KOPT-K1 (cell line): ENCODE results near the gene CACNA2D4.

Source experiments
- H3K27ac ChIP-seq: fragments of 200-600 bp; sonication (generic); 2 replicates; pipeline ENCODE4 v1.5.1; 2016; ENCODE audit warnings: antibody characterized with exemption, mild to moderate bottlenecking, low read depth, low read length; ENCODE audit not compliant: poor library complexity, severe bottlenecking
- H3K36me3 ChIP-seq: fragments of 200-600 bp; sonication (generic); 2 replicates; pipeline ENCODE4 v1.5.1; 2017; ENCODE audit warnings: antibody characterized with exemption, mild to moderate bottlenecking, low read length, moderate library complexity; ENCODE audit not compliant: insufficient read depth
- H3K9me3 ChIP-seq: fragments of 200-600 bp; sonication (generic); 2 replicates; pipeline ENCODE4 v1.5.1; 2017; ENCODE audit warnings: antibody characterized with exemption, low read length, mild to moderate bottlenecking; ENCODE audit not compliant: insufficient read depth, poor library complexity, severe bottlenecking

Gene CACNA2D4

GRCh38 chr12:1863823-1864222 is 54.6 kb downstream of the CACNA2D4 start:
- Histone ChIP-seq H3K27ac (no peak overlapping the region), H3K9me3 (no peaks in the 10 kb centered on the region), H3K36me3 (no peaks in the 10 kb centered on the region)

GRCh38 chr12:1862973-1863372 is 55.5 kb downstream of the CACNA2D4 start:
- Histone ChIP-seq H3K36me3 (no peaks in the 10 kb centered on the region), H3K27ac (no peak overlapping the region), H3K9me3 (no peaks in the 10 kb centered on the region)

- Histone ChIP-seq H3K9me3 (no peaks in the 10 kb centered on the region), H3K36me3 (no peaks in the 10 kb centered on the region), H3K27ac (no peak overlapping the region)
Measured at GRCh38 chr12:1859643-1860042, 58.8 kb downstream of the CACNA2D4 start.

DNA sequence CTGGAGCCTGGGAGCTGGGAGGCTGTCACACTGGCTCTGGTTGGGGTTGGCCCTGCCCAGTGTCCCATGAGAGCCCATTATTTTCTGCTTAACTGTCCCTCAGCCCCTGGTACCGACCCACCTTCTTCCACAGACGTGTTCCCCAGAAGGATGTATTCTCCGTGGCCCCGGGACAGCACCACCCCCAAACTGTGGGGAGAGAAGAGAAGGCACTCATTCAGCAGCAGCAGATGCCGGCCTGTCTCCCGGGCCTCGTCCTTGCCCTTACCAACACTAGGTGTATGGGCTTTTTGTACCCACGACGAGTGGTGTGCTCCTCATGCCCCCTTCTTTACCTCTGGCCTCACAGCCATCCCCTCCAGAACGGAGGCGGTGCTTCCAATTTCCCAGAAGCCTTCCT is 60.0 kb downstream of the CACNA2D4 start:
- Histone ChIP-seq H3K36me3 (no peaks in the 10 kb centered on the region), H3K27ac (no peak overlapping the region), H3K9me3 (no peaks in the 10 kb centered on the region)

DNA sequence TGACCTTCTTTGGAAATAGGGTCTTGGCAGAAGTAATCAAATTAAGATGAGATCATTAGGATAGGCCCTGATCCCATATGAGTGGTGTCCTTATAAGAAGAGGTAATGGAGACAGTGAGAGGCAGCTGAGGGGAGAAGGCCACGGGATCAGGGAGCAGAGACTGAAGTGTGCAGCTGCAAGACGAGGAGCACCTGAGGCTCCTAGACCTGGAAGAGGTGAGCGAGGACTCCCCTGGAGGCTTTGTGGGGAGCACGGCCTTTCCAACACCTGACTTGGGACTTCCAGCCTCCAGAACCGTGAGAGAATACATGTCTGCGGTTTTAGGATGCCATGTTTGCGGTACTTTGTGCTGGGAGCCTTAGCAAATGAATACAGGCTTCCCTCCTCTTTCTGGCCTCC is 60.6 kb downstream of the CACNA2D4 start:
- no peak overlapping the region for H3K27ac ChIP-seq
- no peaks in the 10 kb centered on the region for H3K9me3 ChIP-seq
- H3K36me3 ChIP-seq = no peaks in the 10 kb centered on the region

GRCh38 chr12:1857086-1857485 is 61.4 kb downstream of the CACNA2D4 start:
- H3K9me3 ChIP-seq = no peaks in the 10 kb centered on the region
- no peaks in the 10 kb centered on the region for H3K36me3 ChIP-seq
- no peak overlapping the region for H3K27ac ChIP-seq

DNA sequence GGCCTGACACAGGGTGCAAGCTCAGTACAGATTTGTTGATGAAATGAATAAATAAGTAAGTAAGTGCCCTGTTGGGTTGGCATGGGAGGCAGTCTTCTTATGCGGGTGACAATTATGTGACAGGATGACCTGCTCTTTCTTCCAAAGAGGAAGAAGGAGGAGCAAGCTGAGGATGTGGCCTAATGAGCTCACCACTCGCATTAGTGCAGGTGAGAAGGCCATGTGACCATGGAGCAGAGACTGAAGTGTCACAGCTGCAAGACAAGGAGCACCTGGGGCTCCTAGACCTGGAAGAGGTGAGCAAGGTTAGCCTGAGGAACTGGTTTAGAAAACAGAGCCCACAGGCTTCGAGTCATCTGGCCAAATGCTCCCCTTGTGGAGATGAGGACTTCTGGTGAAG is 63.2 kb downstream of the CACNA2D4 start:
- Histone ChIP-seq H3K9me3 (no peaks in the 10 kb centered on the region), H3K36me3 (no peaks in the 10 kb centered on the region), H3K27ac (no peak overlapping the region)

DNA sequence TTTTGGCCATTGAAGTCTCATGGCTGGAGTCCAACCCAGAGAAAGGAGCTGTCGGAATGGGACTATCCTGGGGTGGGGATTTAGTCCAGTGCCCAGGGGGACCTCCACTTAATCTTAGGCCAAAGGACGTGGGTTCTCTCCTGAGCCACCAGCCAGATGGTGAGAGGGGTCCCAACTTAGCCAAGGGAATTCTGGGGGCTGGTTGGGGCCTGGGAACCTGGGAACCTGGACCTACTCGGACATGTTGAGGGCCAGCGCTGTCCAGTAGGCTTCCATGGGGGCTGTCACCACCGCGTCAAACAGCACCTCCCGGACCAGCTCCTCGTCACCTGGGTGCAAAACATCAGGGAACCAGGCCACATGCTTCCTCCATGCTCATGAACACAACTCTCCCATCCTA is 64.7 kb downstream of the CACNA2D4 start:
- Histone ChIP-seq H3K9me3 (no peaks in the 10 kb centered on the region), H3K27ac (no peak overlapping the region)

GRCh38 chr12:1852076-1852475 is 66.4 kb downstream of the CACNA2D4 start:
- Histone ChIP-seq H3K9me3 (no peaks in the 10 kb centered on the region), H3K36me3 (no peaks in the 10 kb centered on the region), H3K27ac (no peak overlapping the region)

More for the DNA sequence above, 64.7 kb downstream of the CACNA2D4 start:
- no peaks in the 10 kb centered on the region for H3K36me3 ChIP-seq

- H3K36me3 ChIP-seq = no peaks in the 10 kb centered on the region
- no peak overlapping the region for H3K27ac ChIP-seq
- H3K9me3 ChIP-seq = no peaks in the 10 kb centered on the region
Measured at GRCh38 chr12:1851151-1851701, 67.2 kb downstream of the CACNA2D4 start.

DNA sequence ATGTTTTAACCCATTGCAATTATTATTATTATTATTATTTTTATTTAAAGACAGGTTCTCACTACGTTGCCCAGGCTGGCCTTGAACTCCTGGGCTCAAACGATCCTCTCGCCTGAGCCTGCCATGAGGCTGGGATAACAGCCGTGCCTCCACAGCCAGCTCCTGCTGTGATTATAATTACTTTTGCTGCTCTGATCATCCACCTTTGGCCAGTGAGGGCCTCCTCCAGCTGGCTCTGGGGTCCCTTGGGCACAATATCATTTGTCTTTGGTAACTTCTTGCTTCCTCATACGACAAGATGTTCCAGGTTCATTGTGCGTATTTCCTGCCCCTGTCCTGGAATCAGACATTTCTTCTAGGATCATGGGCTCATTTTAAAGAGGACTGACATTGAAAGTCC is 69.7 kb downstream of the CACNA2D4 start:
- Histone ChIP-seq H3K36me3 (no peaks in the 10 kb centered on the region), H3K9me3 (no peaks in the 10 kb centered on the region)

GRCh38 chr12:1848146-1848545 is 70.3 kb downstream of the CACNA2D4 start:
- H3K9me3 ChIP-seq = no peaks in the 10 kb centered on the region
- H3K36me3 ChIP-seq = no peaks in the 10 kb centered on the region
- H3K27ac ChIP-seq = no peak overlapping the region

More for the DNA sequence above, 69.7 kb downstream of the CACNA2D4 start:
- H3K27ac ChIP-seq = no peak overlapping the region

- Histone ChIP-seq H3K9me3 (no peaks in the 10 kb centered on the region), H3K36me3 (no peaks in the 10 kb centered on the region), H3K27ac (no peak overlapping the region)
Measured at GRCh38 chr12:1847411-1847810, 71.0 kb downstream of the CACNA2D4 start.

GRCh38 chr12:1846421-1847405 is 71.7 kb downstream of the CACNA2D4 start:
- no peak overlapping the region for H3K27ac ChIP-seq
- H3K9me3 ChIP-seq = no peaks in the 10 kb centered on the region
- no peaks in the 10 kb centered on the region for H3K36me3 ChIP-seq

GRCh38 chr12:1845886-1846285 is 72.6 kb downstream of the CACNA2D4 start:
- no peak overlapping the region for H3K27ac ChIP-seq
- no peaks in the 10 kb centered on the region for H3K36me3 ChIP-seq
- H3K9me3 ChIP-seq = no peaks in the 10 kb centered on the region

- H3K9me3 ChIP-seq = no peaks in the 10 kb centered on the region
- H3K27ac ChIP-seq = no peak overlapping the region
- H3K36me3 ChIP-seq = no peaks in the 10 kb centered on the region
Measured at GRCh38 chr12:1845427-1845826, 73.0 kb downstream of the CACNA2D4 start.
